Activated T-helper 17 cell treated with anti-CD3 and anti-CD28 coated beads, Interleukin-2, amount 50 U/mL, for 72 hours (primary cell): ENCODE measurements around the gene MAML2. TPM values are rescaled to one million over a fixed set of nuclear protein-coding genes. Genes with fewer than 3 reads are reported as not detected.
"Not testable (repeated sequence)": the region's sequence is repeated elsewhere in the genome, so short reads cannot be mapped to it uniquely, and the experiment has no call there.

Experiments used
- ATAC-seq: fragments of 150-1000 bp; cut with Tn5 transposase; replicated peaks from 2 replicates; pipeline ENCODE4 v1.10.0; 2021; ENCODE audit warnings: mild to moderate bottlenecking, moderate library complexity
- H3K27ac Mint-ChIP-seq: one replicate; pipeline ENCODE4 v1.8.0; 2022; ENCODE audit warnings: mixed read lengths
- H3K27me3 Mint-ChIP-seq: one replicate; pipeline ENCODE4 v1.8.0; 2022; ENCODE audit warnings: mixed read lengths
- H3K36me3 Mint-ChIP-seq: one replicate; pipeline ENCODE4 v1.8.0; 2022; ENCODE audit warnings: low read depth, mild to moderate bottlenecking, mixed read lengths
- H3K4me1 Mint-ChIP-seq: one replicate; pipeline ENCODE4 v1.8.0; 2022; ENCODE audit warnings: mixed read lengths
- H3K4me3 Mint-ChIP-seq: one replicate; pipeline ENCODE4 v1.8.0; 2022; ENCODE audit warnings: mild to moderate bottlenecking, mixed read lengths
- H3K9me3 Mint-ChIP-seq: one replicate; pipeline ENCODE4 v1.8.0; 2022; ENCODE audit warnings: mixed read lengths
- total RNA-seq, 2 donors: library from RNA; stranded (reverse); gene quantifications; one replicate each; pipeline ENCODE4 v1.2.3, GENCODE V29; 2022

The MAML2 gene
- total RNA-seq, 2 donors from 2014 or later = 11.2 to 17.4 TPM

DNA sequence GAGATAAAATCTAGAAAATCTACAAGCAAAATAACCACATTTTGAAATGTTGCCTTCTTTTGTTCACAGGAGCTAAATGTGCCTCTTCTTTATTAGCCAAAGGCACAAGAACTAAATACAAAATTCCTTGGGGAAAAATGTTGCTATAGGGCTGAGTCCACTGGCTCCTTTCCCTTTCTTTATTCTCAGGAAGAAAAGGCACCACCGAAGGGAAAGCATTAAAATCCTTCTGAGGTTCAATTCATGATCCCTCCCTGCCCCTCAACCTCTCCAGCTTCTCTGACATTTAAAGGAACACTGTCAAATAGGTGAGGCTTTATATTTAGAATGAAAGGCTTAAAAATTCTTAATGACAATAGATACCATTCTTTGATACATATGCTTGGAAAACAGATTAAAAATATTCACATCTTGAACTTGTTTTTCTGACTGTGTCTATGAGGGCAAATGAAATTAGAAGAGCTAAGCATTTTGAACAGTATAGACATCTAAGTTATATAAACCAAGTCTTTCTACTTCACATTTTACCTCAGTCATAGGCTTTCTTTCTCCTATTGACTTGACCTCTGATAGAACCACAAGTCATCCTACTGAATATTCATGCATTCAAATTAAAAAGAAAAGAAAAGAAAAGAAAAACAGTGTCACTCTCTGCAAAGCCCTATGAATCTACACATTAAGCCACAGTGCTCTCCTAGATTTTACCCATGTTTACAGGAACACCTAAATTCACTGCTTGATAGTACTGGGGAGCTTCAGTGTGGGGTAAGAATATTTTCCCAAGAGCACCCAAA, 148.2 kb downstream of the MAML2 start:
- H3K9me3 Mint-ChIP-seq = no peaks in the 10 kb centered on the region
- peaks cover 52% of the 10 kb centered on the region for H3K4me1 Mint-ChIP-seq
- no peak for ATAC-seq
- no peaks in the 10 kb centered on the region for H3K27me3 Mint-ChIP-seq
- H3K36me3 Mint-ChIP-seq = peaks cover 11% of the 10 kb centered on the region
- H3K4me3 Mint-ChIP-seq = peak overlapping the region; percentile 62
- H3K27ac Mint-ChIP-seq = peak overlapping the region; percentile 33

DNA sequence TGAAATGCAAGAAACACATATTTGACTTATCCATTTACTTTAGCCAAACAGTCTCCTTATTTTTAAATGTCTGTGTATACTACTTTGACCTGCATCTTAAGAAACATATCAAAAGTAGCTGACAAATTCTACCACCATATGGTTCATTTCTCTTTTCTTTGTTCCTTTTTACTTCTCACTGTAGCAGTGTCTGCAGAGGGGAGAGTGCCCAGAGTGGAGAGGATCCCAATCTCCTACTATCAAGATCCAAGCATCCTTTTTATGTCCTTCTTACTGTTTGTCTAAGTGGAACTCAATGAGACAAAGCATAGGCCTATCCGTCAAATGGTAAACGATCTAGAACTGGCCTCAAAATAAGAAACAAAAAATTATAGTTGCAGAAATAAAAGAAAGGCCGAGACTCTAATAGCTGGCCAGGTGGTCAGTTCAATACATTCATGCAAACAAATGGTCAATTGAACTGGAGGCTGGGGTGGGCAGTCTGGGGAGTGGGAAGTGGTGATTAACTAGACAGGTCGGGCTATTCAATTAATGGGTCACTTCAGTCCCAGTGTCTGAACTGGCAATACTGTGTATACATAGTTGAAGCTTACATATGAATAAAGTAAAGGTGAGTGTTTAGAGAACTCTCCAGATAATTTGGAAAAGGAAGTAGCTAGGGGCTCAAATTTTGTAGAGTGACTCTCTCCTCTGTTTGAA, 149.1 kb downstream of the MAML2 start:
- Mint-ChIP-seq H3K4me3 (peak overlapping the region; percentile 62), H3K36me3 (peaks cover 5% of the 10 kb centered on the region), H3K27me3 (no peaks in the 10 kb centered on the region), H3K27ac (peak overlapping the region; percentile 33), H3K4me1 (peaks cover 53% of the 10 kb centered on the region), H3K9me3 (no peaks in the 10 kb centered on the region)
- no peak for ATAC-seq

DNA sequence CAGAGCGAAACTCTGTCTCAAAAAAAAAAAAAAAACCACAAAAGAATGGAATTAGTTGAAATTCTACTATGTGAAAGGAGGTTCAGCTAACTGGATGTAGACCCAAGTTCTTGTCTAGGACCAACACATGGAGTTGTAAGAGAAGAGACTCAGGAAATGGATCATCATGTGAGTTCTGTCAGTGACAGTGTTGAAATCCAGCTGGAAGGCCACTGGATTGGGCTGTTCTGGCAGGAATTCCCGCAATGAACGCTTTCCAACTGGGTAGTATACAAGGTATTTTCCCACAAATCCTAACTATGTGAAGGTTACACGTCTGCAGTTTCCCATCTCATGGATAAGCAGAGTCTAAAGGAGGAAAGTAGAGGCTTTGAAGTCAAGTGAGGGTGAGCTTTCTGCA, 151.2 kb downstream of the MAML2 start:
- H3K27ac Mint-ChIP-seq = no peak overlapping the region
- H3K4me1 Mint-ChIP-seq = peaks cover 56% of the 10 kb centered on the region
- H3K27me3 Mint-ChIP-seq = no peaks in the 10 kb centered on the region
- H3K4me3 Mint-ChIP-seq = no peak overlapping the region
- no peaks in the 10 kb centered on the region for H3K9me3 Mint-ChIP-seq
- H3K36me3 Mint-ChIP-seq = peaks cover 6% of the 10 kb centered on the region
- no peak for ATAC-seq

DNA sequence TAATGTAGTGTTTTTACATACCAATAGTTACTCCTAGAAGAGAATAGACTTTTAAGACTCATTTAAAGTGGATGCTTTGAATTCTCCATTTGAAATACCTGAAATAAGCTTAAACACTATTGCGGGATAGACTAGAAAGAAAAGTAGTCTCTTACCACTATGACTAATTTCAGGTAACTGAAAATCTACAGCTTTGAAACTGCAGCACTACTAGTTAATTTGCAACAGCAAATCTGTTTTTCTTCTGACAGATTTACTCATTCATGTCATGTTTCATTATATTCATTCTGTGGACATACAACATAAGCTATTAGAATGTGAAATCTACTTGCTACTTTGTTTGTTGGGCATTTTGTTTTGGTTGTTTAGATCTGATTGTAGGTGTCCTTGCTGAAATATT, 153.6 kb downstream of the MAML2 start:
- Mint-ChIP-seq H3K9me3 (no peaks in the 10 kb centered on the region), H3K27ac (peak overlapping the region; percentile 55), H3K36me3 (peaks cover 6% of the 10 kb centered on the region), H3K4me3 (peak overlapping the region; percentile 55), H3K27me3 (no peaks in the 10 kb centered on the region), H3K4me1 (peaks cover 42% of the 10 kb centered on the region)
- ATAC-seq = peak; percentile 68

GRCh38 chr11:96188243-96189006, 154.6 kb downstream of the MAML2 start:
- peaks cover 6% of the 10 kb centered on the region for H3K36me3 Mint-ChIP-seq
- no peaks in the 10 kb centered on the region for H3K9me3 Mint-ChIP-seq
- H3K4me1 Mint-ChIP-seq = peaks cover 34% of the 10 kb centered on the region
- peak; percentile 69 for ATAC-seq
- H3K27me3 Mint-ChIP-seq = no peaks in the 10 kb centered on the region
- peak overlapping the region; percentile 55 for H3K27ac Mint-ChIP-seq
- H3K4me3 Mint-ChIP-seq = peak overlapping the region; percentile 55

- peak overlapping the region; percentile 55 for H3K4me3 Mint-ChIP-seq
- peak overlapping the region; percentile 55 for H3K27ac Mint-ChIP-seq
- H3K36me3 Mint-ChIP-seq = peaks cover 6% of the 10 kb centered on the region
- no peaks in the 10 kb centered on the region for H3K9me3 Mint-ChIP-seq
- peak; percentile 56 for ATAC-seq
- peaks cover 34% of the 10 kb centered on the region for H3K4me1 Mint-ChIP-seq
- no peaks in the 10 kb centered on the region for H3K27me3 Mint-ChIP-seq
Observed at GRCh38 chr11:96187822-96188221, 155.2 kb downstream of the MAML2 start.

DNA sequence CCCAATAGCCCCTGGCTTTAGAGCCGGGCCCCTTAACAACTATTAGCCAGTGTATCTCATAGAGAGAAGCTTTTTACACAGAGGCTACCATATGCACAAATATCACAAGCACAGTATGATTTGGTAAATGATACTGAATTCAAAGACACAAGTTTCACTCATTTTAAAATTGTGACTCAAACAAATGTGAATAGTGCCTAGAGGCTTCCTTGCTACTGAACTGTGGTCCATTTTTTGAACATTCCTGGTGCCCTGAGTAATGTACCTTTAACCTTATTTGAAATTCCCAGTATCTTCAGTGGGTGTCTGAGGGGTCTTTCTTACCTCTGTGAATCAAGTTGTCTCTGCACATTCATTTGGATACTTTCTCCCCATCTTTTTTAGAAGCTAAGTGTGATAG, 156.2 kb downstream of the MAML2 start:
- H3K36me3 Mint-ChIP-seq = peaks cover 6% of the 10 kb centered on the region
- H3K27ac Mint-ChIP-seq = peak overlapping the region; percentile 42
- no peak overlapping the region for H3K4me3 Mint-ChIP-seq
- H3K27me3 Mint-ChIP-seq = no peaks in the 10 kb centered on the region
- H3K9me3 Mint-ChIP-seq = no peaks in the 10 kb centered on the region
- peaks cover 34% of the 10 kb centered on the region for H3K4me1 Mint-ChIP-seq
- ATAC-seq = peak; percentile 22

DNA sequence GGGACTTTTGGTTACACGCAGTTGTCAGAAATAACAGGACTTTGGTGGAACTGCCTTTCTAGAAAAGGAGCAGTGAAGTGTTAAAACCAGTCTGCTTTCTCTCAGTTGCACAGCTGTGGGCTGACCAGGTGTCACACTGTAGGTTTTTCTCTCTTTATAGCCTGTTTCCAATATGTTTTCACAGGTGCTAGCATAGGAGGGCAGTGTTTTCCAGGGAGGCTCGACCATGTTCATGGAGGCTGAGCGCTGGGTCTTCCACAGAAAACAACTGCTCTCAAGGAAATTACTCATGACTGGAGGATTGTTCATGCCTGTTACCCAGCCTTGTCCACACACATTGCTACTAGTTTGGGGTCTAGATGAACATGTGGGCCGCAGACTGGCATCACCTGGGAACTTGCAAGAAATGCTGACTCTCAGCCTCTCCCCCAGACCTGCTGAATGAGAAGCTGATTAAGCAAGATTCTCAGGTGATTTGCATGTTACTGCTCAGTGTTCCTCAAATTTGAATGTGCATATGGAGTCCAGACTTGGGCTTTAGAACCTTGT, 157.7 kb downstream of the MAML2 start:
- Mint-ChIP-seq H3K4me1 (peaks cover 26% of the 10 kb centered on the region), H3K4me3 (no peak overlapping the region), H3K27ac (no peak overlapping the region)

GRCh38 chr11:96180937-96181336, 162.1 kb downstream of the MAML2 start:
- H3K4me3 Mint-ChIP-seq = not testable (repeated sequence)

More for the DNA sequence above, 157.7 kb downstream of the MAML2 start:
- peaks cover 6% of the 10 kb centered on the region for H3K36me3 Mint-ChIP-seq
- ATAC-seq = no peak
- H3K27me3 Mint-ChIP-seq = no peaks in the 10 kb centered on the region
- no peaks in the 10 kb centered on the region for H3K9me3 Mint-ChIP-seq

DNA sequence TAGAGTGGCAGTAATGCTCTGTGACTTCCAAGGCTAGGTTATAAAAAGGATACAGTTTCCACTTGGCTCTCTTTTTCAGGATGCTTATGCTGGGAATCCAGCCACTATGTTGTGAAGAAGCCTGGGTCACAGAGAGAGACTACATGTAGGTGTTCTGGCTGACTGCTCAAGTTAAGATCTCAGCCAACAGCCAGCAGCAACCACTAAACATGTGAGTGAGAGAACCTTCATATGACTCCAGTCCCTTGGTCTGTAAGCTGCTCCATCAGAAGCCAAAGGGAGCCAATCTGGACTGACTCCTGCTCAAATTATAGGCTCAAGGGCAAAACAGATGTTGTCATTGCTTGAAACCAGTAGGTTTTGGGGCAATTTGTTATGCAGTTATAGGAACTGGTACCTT, 162.7 kb downstream of the MAML2 start:
- Mint-ChIP-seq H3K36me3 (peaks cover 13% of the 10 kb centered on the region), H3K27ac (no peak overlapping the region), H3K4me3 (no peak overlapping the region), H3K27me3 (no peaks in the 10 kb centered on the region), H3K4me1 (peaks cover 5% of the 10 kb centered on the region), H3K9me3 (no peaks in the 10 kb centered on the region)
- ATAC-seq = no peak

More at GRCh38 chr11:96180937-96181336, 162.1 kb downstream of the MAML2 start:
- not testable (repeated sequence) for H3K27me3 Mint-ChIP-seq, H3K9me3 Mint-ChIP-seq, H3K4me1 Mint-ChIP-seq, H3K27ac Mint-ChIP-seq, ATAC-seq
- H3K36me3 Mint-ChIP-seq = peaks cover 13% of the 10 kb centered on the region

DNA sequence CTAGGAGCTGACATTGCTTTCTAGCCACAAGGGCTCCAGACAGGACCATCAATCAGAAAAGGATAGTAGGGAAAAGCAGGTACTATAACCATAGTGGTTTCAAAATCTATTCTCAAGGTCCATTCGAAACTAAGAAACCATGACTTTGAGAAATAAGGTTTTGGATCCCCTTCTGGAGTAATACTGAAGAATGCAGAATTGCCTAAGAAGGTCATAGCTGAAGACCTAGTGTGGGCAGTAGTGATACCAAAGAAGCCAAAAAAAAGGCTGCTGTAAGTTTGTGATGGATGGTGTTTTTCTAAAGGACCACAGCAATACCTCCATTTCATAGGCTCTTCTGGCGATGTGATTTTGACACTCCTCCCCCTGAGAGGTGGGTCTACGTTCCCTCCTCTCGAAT, 163.1 kb downstream of the MAML2 start:
- no peaks in the 10 kb centered on the region for H3K9me3 Mint-ChIP-seq
- H3K4me3 Mint-ChIP-seq = no peak overlapping the region
- no peak overlapping the region for H3K27ac Mint-ChIP-seq
- H3K4me1 Mint-ChIP-seq = peaks cover 5% of the 10 kb centered on the region
- peaks cover 13% of the 10 kb centered on the region for H3K36me3 Mint-ChIP-seq
- no peak for ATAC-seq
- H3K27me3 Mint-ChIP-seq = no peaks in the 10 kb centered on the region

GRCh38 chr11:96178887-96179279, 164.1 kb downstream of the MAML2 start:
- Mint-ChIP-seq H3K36me3 (peaks cover 13% of the 10 kb centered on the region), H3K27me3 (no peaks in the 10 kb centered on the region), H3K4me3 (no peak overlapping the region), H3K9me3 (no peaks in the 10 kb centered on the region), H3K27ac (no peak overlapping the region), H3K4me1 (peaks cover 7% of the 10 kb centered on the region)
- no peak for ATAC-seq

GRCh38 chr11:96178049-96178886, 164.7 kb downstream of the MAML2 start:
- H3K4me3 Mint-ChIP-seq = peak overlapping the region; percentile 16
- H3K27ac Mint-ChIP-seq = no peak overlapping the region

More at GRCh38 chr11:96178049-96178886, 164.7 kb downstream of the MAML2 start:
- Mint-ChIP-seq H3K36me3 (peaks cover 13% of the 10 kb centered on the region), H3K27me3 (no peaks in the 10 kb centered on the region), H3K4me1 (peaks cover 12% of the 10 kb centered on the region), H3K9me3 (no peaks in the 10 kb centered on the region)
- no peak for ATAC-seq
